Left colon (tissue), 2 donors: Measurements from ENCODE around the gene CASP9. TPM values are rescaled to one million over a fixed set of nuclear protein-coding genes. Genes with fewer than 3 reads are reported as not detected.
A peak's percentile ranks its signal among the peaks of the same experiment; 100 is the strongest.
"Not testable (repeated sequence)": the region's sequence is repeated elsewhere in the genome, so short reads cannot be mapped to it uniquely, and the experiment has no call there.

Experiments used
- ATAC-seq: fragments of 200-7000 bp; cut with Tn5 transposase; one replicate; pipeline ENCODE4 v1.9.1; 2020; ENCODE audit warnings: mild to moderate bottlenecking, moderate library complexity
- DNase-seq, 2 donors: peaks; one replicate each; pipeline ENCODE4 v3.0.0-alpha.2; 2020
- intact Hi-C, 2 donors: fragments of 100-400 bp; cut with DNase I in 1 of 2; cut with micrococcal nuclease in 1 of 2; formaldehyde crosslinking; loops; one replicate each; pipeline versions ENCODE4 v1.11.2 to v1.14.0; 2022; cut with DNase I, micrococcal nuclease
- total RNA-seq, 2 donors: library from RNA; stranded (reverse); fragmentation: NEBNext Ultra II Directional; extraction: Animal tissue kit (Norgen Biotek cat#: 25700); gene quantifications; one replicate each; pipeline ENCODE4 v1.2.1, GENCODE V29; 2021
- donor health status: DM: no; HTN: no; CAD: no.
- donor health status: DM: yes; HTN: yes; CAD: no.

Gene CASP9
- total RNA-seq, 2 donors from 2014 or later: 9.9 to 16.9 TPM

GRCh38 chr1:15526490-15527339 is 2.7 kb upstream of the CASP9 start, which contains the start of gene DNAJC16:
Gene DNAJC16 (plus strand): TSS chr1:15526848. CDS start chr1:15529106, 2,258 bp downstream.
- intact Hi-C loops: no loop called here

GRCh38 chr1:15526021-15526489 is 2.0 kb upstream of the CASP9 start:
- intact Hi-C loops: no loop called here
- DNase-seq (peak; percentile 56 to 63), ATAC-seq (no peak)

More at GRCh38 chr1:15526490-15527339, 2.7 kb upstream of the CASP9 start, which contains the start of gene DNAJC16:
- peak; percentile 56 for ATAC-seq
- DNase-seq: peak; percentile 98 to 100

GRCh38 chr1:15525050-15526020 is 1.3 kb upstream of the CASP9 start:
- intact Hi-C loops: no loop called here
- no peak for ATAC-seq
- peak; percentile 100 for DNase-seq

GRCh38 chr1:15524283-15525049 is 451 bp upstream of the CASP9 start:
- intact Hi-C loops: no loop called here
- ATAC-seq: peak; percentile 63
- DNase-seq: peak; percentile 99 to 100

- intact Hi-C loops: no loop called here
- DNase-seq: peak in 1 of 2 donors; percentile 17
- no peak for ATAC-seq
These were observed 653 bp downstream of the CASP9 start for GRCh38 chr1:15523104-15524020.

GRCh38 chr1:15522551-15522950 is 1.5 kb downstream of the CASP9 start:
- DNase-seq (no peak), ATAC-seq (no peak)
- intact Hi-C loops: no loop called here

- ATAC-seq, intact Hi-C loops, DNase-seq: not testable (repeated sequence)
These were observed 2.7 kb downstream of the CASP9 start for GRCh38 chr1:15521206-15521906.

GRCh38 chr1:15519625-15520024 is 4.4 kb downstream of the CASP9 start:
- intact Hi-C loops: no loop called here
- DNase-seq (no peak), ATAC-seq (no peak)

- intact Hi-C loops: no loop called here
- ATAC-seq (no peak), DNase-seq (no peak)
These were observed 8.9 kb downstream of the CASP9 start for GRCh38 chr1:15515022-15515663.

GRCh38 chr1:15514557-15514956 is 9.5 kb downstream of the CASP9 start:
- ATAC-seq, DNase-seq, intact Hi-C loops: not testable (repeated sequence)

- DNase-seq (no peak), ATAC-seq (no peak)
- intact Hi-C loops: no loop called here
These were observed 10.1 kb downstream of the CASP9 start for GRCh38 chr1:15513919-15514318.

GRCh38 chr1:15513192-15513591 is 10.8 kb downstream of the CASP9 start:
- intact Hi-C loops: no loop called here
- ATAC-seq: no peak
- DNase-seq: no peak

GRCh38 chr1:15510611-15511405 is 13.2 kb downstream of the CASP9 start:
- ATAC-seq (no peak), DNase-seq (no peak)
- intact Hi-C loops: no loop called here

GRCh38 chr1:15509586-15509985 is 14.4 kb downstream of the CASP9 start:
- ATAC-seq (no peak), DNase-seq (no peak)
- intact Hi-C loops: no loop called here

GRCh38 chr1:15508700-15509487 is 15.1 kb downstream of the CASP9 start:
- DNase-seq: no peak
- no peak for ATAC-seq
- intact Hi-C loops: no loop called here
